SK-N-SH treated with all-trans-retinoic acid at 6 μM for 48 hours (cell line): Measurements from ENCODE around the gene SIN3B.

Experiments used
- ARNTL ChIP-seq: fragments of 450-650 bp; formaldehyde crosslinking; IDR thresholded peaks from 2 replicates; pipeline ENCODE4 v1.5.0; 2020; ENCODE audit warnings: low read depth, mild to moderate bottlenecking, moderate library complexity, borderline replicate concordance
- ESRRG ChIP-seq: fragments of 250-450 bp; sonication (Bioruptor Pico); IDR thresholded peaks from 2 replicates; pipeline ENCODE4 v1.6.1; 2021; ENCODE audit warnings: mild to moderate bottlenecking
- RARB ChIP-seq: fragments of 250-450 bp; sonication (Bioruptor Pico); IDR thresholded peaks from 2 replicates; pipeline ENCODE4 v1.8.0; 2021; ENCODE audit warnings: mild to moderate bottlenecking, moderate library complexity
- TCF4 ChIP-seq: fragments of 250-450 bp; sonication (Bioruptor Pico); IDR thresholded peaks from 2 replicates; pipeline ENCODE4 v1.8.0; 2021; ENCODE audit warnings: mild to moderate bottlenecking, moderate library complexity, borderline replicate concordance
- ZC3H10 ChIP-seq: fragments of 250-450 bp; sonication (Bioruptor Pico); IDR thresholded peaks from 2 replicates; pipeline ENCODE4 v1.5.1; 2021; ENCODE audit warnings: mild to moderate bottlenecking, moderate library complexity
- ZFP30 ChIP-seq: fragments of 450-650 bp; formaldehyde crosslinking; IDR thresholded peaks from 2 replicates; pipeline ENCODE4 v1.5.0; 2022; ENCODE audit warnings: mild to moderate bottlenecking, moderate library complexity
- TF ChIP-seq, protein P1 (sequence below): fragments of 250-450 bp; sonication (Bioruptor Pico); IDR thresholded peaks from 2 replicates; pipeline ENCODE4 v1.8.0; 2020; ENCODE audit warnings: mild to moderate bottlenecking, moderate library complexity, borderline replicate concordance

DNA sequence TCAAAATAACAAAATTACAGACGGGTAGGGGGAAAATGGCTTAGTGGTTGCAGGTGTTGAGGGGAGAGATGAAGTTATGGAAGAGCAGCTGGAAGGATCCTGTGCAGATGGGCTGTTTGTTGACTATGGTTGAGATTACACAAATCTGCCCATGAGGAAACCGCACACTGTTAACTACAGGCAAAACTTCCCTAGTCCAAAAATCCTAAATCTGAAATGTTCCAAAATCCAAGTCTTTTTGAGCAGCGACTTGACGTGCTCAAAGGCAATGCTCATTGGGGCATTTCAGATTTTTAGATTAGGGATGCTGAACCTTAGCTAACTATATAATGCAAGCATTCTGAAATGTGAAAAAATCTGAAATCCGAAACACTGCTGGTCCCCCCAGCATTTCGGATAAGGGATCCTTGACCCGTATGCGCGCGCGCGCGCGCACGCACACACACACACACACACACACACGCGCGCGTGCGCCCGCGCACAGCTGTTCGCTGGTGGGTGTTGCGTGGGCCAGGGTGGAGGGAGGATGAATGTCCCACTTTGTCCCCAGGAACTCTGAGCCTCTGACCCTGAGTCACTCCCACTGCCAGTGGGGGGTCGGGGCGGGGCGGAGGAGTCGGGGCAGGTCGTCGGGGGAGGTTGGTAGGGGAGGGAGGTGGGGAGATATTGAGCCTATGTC is 66.4 kb downstream of the SIN3B start:
- TF ChIP-seq, protein P1, sequence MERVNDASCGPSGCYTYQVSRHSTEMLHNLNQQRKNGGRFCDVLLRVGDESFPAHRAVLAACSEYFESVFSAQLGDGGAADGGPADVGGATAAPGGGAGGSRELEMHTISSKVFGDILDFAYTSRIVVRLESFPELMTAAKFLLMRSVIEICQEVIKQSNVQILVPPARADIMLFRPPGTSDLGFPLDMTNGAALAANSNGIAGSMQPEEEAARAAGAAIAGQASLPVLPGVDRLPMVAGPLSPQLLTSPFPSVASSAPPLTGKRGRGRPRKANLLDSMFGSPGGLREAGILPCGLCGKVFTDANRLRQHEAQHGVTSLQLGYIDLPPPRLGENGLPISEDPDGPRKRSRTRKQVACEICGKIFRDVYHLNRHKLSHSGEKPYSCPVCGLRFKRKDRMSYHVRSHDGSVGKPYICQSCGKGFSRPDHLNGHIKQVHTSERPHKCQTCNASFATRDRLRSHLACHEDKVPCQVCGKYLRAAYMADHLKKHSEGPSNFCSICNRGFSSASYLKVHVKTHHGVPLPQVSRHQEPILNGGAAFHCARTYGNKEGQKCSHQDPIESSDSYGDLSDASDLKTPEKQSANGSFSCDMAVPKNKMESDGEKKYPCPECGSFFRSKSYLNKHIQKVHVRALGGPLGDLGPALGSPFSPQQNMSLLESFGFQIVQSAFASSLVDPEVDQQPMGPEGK (CRISPR knock-in tag), result no peak
- TF ChIP-seq TCF4 (CRISPR knock-in tag) (no peak), RARB (no peak), ZFP30 (no peak), ZC3H10 (CRISPR knock-in tag) (no peak), ARNTL (CRISPR knock-in tag) (no peak), ESRRG (no peak)
